Mammary epithelial cell (primary cell): ENCODE measurements around the gene CHRFAM7A.
"Not testable (repeated sequence)": the region's sequence is repeated elsewhere in the genome, so short reads cannot be mapped to it uniquely, and the experiment has no call there.

Source experiments
- EZH2 ChIP-seq: IDR thresholded peaks from 2 replicates; pipeline ENCODE4 v1.6.1; 2012; ENCODE audit warnings: low read length, inconsistent platforms, borderline replicate concordance
- TF ChIP-seq, protein P1 (sequence below), 2 donors: IDR thresholded peaks in 1 of 2; conservative IDR thresholded peaks in 1 of 2; 2 replicates each; pipeline ENCODE4 v1.5.1; 2011 to 2012; ENCODE audit warnings: inconsistent platforms in 2 of 2, low read length in 2 of 2, mild to moderate bottlenecking in 2 of 2, control low read depth in 1 of 2, low read depth in 1 of 2; ENCODE audit not compliant: insufficient read depth in 1 of 2; ENCODE audit errors: extremely low read depth in 1 of 2

DNA sequence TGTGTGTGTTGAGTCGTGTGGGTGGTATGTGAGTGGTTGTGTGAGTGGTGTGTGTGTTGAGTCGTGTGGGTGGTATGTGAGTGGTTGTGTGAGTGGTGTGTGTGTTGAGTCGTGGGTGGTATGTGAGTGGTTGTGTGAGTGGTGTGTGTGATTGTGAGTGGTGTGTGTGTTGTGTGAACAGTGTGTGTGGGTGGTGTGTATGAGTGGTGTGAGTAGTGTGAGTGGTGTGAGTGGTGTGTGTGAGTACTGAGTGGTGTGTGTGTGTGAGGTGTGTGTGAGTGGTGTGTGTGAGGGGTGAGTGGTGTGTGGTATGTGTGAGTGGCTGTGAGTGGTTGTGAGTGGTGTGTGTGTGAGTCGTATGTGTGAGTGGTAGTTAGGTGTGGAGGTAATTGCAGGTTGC, 17.5 kb downstream of the CHRFAM7A start:
- TF ChIP-seq, protein P1, sequence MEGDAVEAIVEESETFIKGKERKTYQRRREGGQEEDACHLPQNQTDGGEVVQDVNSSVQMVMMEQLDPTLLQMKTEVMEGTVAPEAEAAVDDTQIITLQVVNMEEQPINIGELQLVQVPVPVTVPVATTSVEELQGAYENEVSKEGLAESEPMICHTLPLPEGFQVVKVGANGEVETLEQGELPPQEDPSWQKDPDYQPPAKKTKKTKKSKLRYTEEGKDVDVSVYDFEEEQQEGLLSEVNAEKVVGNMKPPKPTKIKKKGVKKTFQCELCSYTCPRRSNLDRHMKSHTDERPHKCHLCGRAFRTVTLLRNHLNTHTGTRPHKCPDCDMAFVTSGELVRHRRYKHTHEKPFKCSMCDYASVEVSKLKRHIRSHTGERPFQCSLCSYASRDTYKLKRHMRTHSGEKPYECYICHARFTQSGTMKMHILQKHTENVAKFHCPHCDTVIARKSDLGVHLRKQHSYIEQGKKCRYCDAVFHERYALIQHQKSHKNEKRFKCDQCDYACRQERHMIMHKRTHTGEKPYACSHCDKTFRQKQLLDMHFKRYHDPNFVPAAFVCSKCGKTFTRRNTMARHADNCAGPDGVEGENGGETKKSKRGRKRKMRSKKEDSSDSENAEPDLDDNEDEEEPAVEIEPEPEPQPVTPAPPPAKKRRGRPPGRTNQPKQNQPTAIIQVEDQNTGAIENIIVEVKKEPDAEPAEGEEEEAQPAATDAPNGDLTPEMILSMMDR (conservative IDR thresholded peaks at IDR 0.05 in 1 of 2, IDR thresholded peaks at IDR 0.05 in 1 of 2; ENCODE audit: extremely low read depth in 1 of 2, insufficient read depth in 1 of 2, low read depth in 1 of 2, low read length in 2 of 2) = not testable (repeated sequence)
- not testable (repeated sequence) for TF ChIP-seq EZH2
